Tibial nerve (tissue), 4 donors: ENCODE measurements around the gene BTBD19.

Source experiments
- CTCF ChIP-seq, 5 experiments: fragments of 200-600 bp in 3 of 5; fragments of 450-650 bp in 2 of 5; sonication (generic) in 3 of 5; IDR thresholded peaks; one replicate each; pipeline ENCODE4 v1.5.1; 2016 to 2019; ENCODE audit warnings: antibody characterized with exemption in 5 of 5, mild to moderate bottlenecking in 3 of 5, moderate library complexity in 2 of 5
- EP300 ChIP-seq, 2 donors: sonication (generic); formaldehyde crosslinking; IDR thresholded peaks; one replicate each; pipeline ENCODE4 v1.6.1; 2017; ENCODE audit warnings: antibody characterized with exemption in 2 of 2, mild to moderate bottlenecking in 1 of 2
- POLR2A ChIP-seq, 2 donors: fragments of 450-650 bp; IDR thresholded peaks; one replicate each; pipeline ENCODE4 v1.6.1; 2017; ENCODE audit warnings: antibody characterized with exemption in 2 of 2, mild to moderate bottlenecking in 2 of 2, moderate library complexity in 2 of 2

DNA sequence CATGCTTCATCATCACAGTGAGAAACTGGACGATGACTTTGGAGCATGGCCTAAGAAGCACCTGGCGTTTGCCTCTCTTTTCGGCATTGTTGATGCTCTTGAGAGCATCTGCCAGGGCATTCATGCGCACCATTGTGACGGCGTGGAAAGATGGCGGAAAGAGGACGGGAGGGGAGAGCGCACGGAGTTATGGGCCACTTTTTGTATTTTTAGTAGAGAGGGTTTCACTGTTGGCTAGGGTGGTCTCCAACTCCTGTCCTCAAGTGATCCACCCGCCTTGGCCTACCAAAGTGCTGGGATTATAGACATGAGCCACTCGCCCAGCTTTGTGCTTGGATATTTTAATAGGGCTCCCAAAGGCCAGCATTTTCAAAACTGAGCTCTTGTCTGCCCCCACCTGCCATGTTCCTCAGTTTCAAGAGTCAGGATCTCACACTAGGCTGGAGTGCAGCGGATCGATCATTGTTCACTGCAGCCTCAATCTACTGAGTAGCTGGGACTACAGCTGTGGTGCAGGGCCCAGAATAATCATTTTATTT, 27.7 kb upstream of the BTBD19 start:
- TF ChIP-seq CTCF (IDR thresholded peaks at IDR 0.05): no peak
- no peak for TF ChIP-seq POLR2A (IDR thresholded peaks at IDR 0.05)
- TF ChIP-seq EP300 (IDR thresholded peaks at IDR 0.05): no peak
